Measurements from ENCODE around the gene CEP41.

Gene CEP41

DNA sequence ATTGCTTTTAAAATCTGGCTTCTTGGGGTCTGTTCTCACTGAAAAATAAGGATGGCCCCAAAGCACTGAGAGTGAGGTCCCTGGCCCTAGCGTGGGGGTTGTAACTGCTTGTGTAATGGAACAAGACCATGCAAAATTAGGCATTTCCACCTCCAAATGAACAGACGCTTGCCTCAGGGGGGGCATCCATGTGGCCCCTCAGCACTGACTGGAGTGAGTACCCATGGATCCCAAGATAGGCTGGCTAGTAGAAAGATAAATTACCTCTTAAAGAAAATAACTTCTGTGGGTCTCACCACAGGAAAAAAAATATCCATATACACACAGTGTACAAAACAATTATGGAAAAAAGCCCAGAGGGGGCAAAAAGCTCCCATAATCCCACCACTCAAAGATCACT is 75.7 kb downstream of the CEP41 start:
- Histone ChIP-seq H3K4me1 (ENCODE audit: control insufficient read depth, insufficient read depth, low read length) (peaks cover 52% of the 10 kb centered on the region), H3K4me3 (ENCODE audit: low read length) (no peak overlapping the region), H3K9me3 (ENCODE audit: control insufficient read depth, low read length) (peaks cover 12% of the 10 kb centered on the region), H3K9ac (ENCODE audit: low read length) (no peak overlapping the region), H3K36me3 (ENCODE audit: control insufficient read depth, insufficient read depth, low read length, severe bottlenecking) (no peaks in the 10 kb centered on the region), H3K27me3 (replicated peaks; ENCODE audit: control insufficient read depth, insufficient read depth, low read length) (no peaks in the 10 kb centered on the region)
- DNase-seq (ENCODE audit: low read depth) = no peak

DNA sequence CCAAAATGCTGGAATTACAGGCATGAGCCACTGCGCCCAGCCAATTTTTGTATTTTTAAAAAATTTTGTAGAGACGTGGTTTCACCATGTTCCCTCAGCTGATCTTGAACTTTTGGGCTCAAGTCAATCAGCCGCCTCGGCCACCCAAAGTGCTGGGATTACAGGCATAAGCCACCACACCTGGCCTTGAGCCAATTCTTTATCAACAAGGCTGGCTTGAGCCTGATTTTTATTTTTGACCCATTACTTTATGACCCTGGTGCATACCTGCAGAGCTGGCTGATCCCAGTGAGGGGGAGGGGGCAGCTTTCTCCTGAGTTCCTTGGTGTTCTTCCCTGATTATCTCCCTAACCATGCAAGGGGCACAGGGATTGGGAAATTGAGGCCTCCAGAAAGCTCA is 76.4 kb downstream of the CEP41 start:
- Histone ChIP-seq H3K4me3 (ENCODE audit: low read length) (no peak overlapping the region), H3K27me3 (replicated peaks; ENCODE audit: control insufficient read depth, insufficient read depth, low read length) (no peaks in the 10 kb centered on the region), H3K36me3 (ENCODE audit: control insufficient read depth, insufficient read depth, low read length, severe bottlenecking) (no peaks in the 10 kb centered on the region), H3K9ac (ENCODE audit: low read length) (no peak overlapping the region), H3K4me1 (ENCODE audit: control insufficient read depth, insufficient read depth, low read length) (peaks cover 46% of the 10 kb centered on the region), H3K9me3 (ENCODE audit: control insufficient read depth, low read length) (peaks cover 17% of the 10 kb centered on the region)
- DNase-seq (ENCODE audit: low read depth) = no peak

DNA sequence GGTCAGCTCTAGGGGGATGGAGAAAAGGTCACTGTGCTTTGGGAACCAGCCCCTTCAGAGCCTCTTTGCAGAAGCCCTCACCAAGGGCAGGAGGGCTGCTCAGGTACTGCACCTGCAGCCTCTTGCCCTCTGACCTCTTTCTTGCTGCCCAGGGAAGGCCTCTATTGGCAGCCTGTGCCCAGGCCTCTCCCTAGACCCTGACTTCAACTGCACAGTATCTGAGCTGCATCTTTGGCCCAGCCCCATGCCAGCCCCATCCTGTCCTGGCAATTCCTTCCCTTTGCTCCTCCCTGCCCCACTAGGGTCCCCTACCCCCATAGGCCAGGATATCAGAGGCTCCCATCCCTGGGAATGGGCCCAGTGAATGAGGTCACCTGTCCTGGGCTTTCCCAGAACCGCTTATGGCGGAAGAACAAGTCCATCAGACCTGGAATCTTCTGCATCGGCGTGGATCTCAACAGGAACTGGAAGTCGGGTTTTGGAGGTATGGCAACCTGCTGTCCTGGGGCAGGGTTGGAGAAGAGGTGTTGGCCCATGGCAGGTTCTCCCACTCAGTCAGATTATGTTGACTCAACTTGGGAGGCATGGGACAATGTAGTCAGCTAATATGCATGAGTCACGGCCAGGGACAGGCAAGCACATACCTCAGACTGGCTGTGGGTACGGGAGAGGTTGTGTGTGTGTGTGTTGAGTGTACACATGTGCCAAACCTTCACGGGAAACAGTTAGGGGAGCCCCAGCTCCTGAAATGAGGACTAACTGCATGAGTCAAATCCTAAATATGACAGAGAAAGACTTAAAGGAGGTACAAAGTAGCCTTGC is 77.6 kb downstream of the CEP41 start:
- Histone ChIP-seq H3K27me3 (replicated peaks; ENCODE audit: control insufficient read depth, insufficient read depth, low read length) (no peaks in the 10 kb centered on the region), H3K9me3 (ENCODE audit: control insufficient read depth, low read length) (peaks cover 23% of the 10 kb centered on the region), H3K4me3 (ENCODE audit: low read length) (no peak overlapping the region), H3K9ac (ENCODE audit: low read length) (peak overlapping the region; percentile 11), H3K36me3 (ENCODE audit: control insufficient read depth, insufficient read depth, low read length, severe bottlenecking) (no peaks in the 10 kb centered on the region), H3K4me1 (ENCODE audit: control insufficient read depth, insufficient read depth, low read length) (peaks cover 36% of the 10 kb centered on the region)
- peak; percentile 87 for DNase-seq (ENCODE audit: low read depth)

DNA sequence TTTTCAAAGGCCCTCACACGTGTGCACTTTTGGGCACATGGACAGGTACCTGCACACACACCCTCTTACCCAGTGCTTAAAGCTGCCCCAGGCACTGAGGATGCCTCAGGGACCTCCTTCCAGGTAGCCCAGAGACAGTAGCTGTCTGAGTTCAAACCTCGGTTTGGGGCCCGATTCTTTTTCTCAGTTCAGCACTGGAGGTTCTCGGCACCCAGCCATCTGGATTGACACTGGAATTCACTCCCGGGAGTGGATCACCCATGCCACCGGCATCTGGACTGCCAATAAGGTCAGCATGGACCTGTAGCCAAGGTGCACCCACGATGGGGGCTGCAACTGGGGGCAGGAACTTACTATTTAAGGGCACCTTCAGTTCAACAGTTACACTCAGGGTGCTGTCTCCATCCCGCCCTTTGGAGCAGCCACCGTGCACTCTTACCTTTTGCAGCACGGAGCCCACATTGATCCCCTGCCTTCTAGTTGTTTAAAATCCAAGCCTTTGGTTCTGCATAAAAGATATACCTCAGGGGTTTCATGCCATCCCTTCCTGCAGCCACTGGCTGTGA is 78.5 kb downstream of the CEP41 start:
- no peak for DNase-seq (ENCODE audit: low read depth)
- H3K36me3 ChIP-seq (ENCODE audit: control insufficient read depth, insufficient read depth, low read length, severe bottlenecking) = no peaks in the 10 kb centered on the region
- no peaks in the 10 kb centered on the region for H3K27me3 ChIP-seq (replicated peaks; ENCODE audit: control insufficient read depth, insufficient read depth, low read length)
- H3K9me3 ChIP-seq (ENCODE audit: control insufficient read depth, low read length) = peaks cover 23% of the 10 kb centered on the region
- H3K4me1 ChIP-seq (ENCODE audit: control insufficient read depth, insufficient read depth, low read length) = peaks cover 41% of the 10 kb centered on the region
- no peak overlapping the region for H3K4me3 ChIP-seq (ENCODE audit: low read length)
- H3K9ac ChIP-seq (ENCODE audit: low read length) = no peak overlapping the region

DNA sequence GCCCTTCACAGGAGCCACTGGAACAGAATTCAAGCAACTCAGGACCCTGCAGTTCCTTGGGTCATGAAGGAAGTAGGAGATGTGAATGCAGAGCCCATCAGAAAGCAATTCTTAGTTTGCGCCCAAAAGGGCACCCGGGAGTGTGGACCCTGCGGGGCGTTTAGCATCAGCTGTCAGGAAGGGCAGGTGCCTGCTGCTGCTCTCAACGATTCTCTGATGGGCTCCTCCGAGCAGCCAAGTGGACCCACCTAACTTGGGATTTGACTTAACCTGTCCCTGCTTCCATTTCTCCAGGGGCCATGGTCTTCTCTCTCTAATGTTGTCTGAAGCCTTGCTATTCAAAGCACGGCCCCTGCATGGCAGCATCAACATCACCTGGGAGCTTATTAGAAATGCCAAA is 79.1 kb downstream of the CEP41 start:
- H3K9me3 ChIP-seq (ENCODE audit: control insufficient read depth, low read length) = peaks cover 23% of the 10 kb centered on the region
- no peak overlapping the region for H3K4me3 ChIP-seq (ENCODE audit: low read length)
- no peaks in the 10 kb centered on the region for H3K27me3 ChIP-seq (replicated peaks; ENCODE audit: control insufficient read depth, insufficient read depth, low read length)
- no peaks in the 10 kb centered on the region for H3K36me3 ChIP-seq (ENCODE audit: control insufficient read depth, insufficient read depth, low read length, severe bottlenecking)
- peaks cover 45% of the 10 kb centered on the region for H3K4me1 ChIP-seq (ENCODE audit: control insufficient read depth, insufficient read depth, low read length)
- DNase-seq (ENCODE audit: low read depth) = no peak
- H3K9ac ChIP-seq (ENCODE audit: low read length) = no peak overlapping the region

DNA sequence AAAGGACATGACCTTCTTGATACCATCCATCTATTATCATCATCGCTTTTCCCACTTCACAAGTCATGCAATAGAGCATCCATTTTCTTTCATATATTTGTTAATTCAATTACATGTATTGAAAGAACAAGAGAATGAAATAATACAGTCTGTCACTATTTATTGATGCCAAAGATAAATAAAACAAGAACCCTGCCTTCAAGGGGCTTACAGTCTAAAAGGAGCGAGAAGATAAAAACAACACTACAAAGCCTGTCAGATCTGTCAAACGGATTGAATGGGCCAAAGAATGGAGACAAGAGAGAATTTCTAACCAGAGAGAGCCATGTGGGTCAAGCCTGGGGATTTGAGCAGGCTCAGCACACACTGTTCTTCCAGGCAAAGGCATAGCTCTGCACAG is 80.3 kb downstream of the CEP41 start:
- Histone ChIP-seq H3K4me1 (ENCODE audit: control insufficient read depth, insufficient read depth, low read length) (peaks cover 43% of the 10 kb centered on the region), H3K9me3 (ENCODE audit: control insufficient read depth, low read length) (peaks cover 23% of the 10 kb centered on the region), H3K27me3 (replicated peaks; ENCODE audit: control insufficient read depth, insufficient read depth, low read length) (no peaks in the 10 kb centered on the region), H3K36me3 (ENCODE audit: control insufficient read depth, insufficient read depth, low read length, severe bottlenecking) (no peaks in the 10 kb centered on the region), H3K4me3 (ENCODE audit: low read length) (no peak overlapping the region), H3K9ac (ENCODE audit: low read length) (no peak overlapping the region)
- DNase-seq (ENCODE audit: low read depth) = no peak

DNA sequence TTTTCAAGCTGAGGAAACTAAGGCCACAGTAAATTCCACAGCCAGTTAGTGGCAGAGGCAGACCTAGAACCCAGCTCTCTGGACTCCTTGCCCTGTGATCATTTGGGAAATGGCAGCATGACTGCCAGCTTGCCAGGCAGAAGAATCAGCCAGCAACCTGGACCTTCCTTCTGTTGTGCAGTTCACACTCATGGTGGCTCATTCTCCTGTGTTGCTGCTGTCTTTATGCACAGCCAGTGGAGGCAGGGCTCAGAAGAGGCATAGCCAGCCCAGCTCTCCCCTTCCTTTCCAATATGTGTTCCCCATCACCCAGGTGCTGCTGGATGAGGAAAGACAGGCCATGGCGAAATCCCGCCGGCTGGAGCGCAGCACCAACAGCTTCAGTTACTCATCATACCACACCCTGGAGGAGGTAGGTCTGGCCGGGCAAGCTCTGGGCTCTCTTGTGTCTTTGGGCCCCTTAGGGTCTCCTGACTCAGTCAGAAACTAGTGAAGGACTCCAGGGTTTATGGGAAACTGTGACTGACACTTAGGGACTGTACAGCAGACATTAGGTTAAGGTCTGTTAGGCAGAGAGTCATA is 81.4 kb downstream of the CEP41 start:
- DNase-seq (ENCODE audit: low read depth) = no peak
- no peaks in the 10 kb centered on the region for H3K36me3 ChIP-seq (ENCODE audit: control insufficient read depth, insufficient read depth, low read length, severe bottlenecking)
- H3K4me1 ChIP-seq (ENCODE audit: control insufficient read depth, insufficient read depth, low read length) = peaks cover 38% of the 10 kb centered on the region
- no peak overlapping the region for H3K4me3 ChIP-seq (ENCODE audit: low read length)
- no peaks in the 10 kb centered on the region for H3K27me3 ChIP-seq (replicated peaks; ENCODE audit: control insufficient read depth, insufficient read depth, low read length)
- no peak overlapping the region for H3K9ac ChIP-seq (ENCODE audit: low read length)
- H3K9me3 ChIP-seq (ENCODE audit: control insufficient read depth, low read length) = peaks cover 23% of the 10 kb centered on the region

DNA sequence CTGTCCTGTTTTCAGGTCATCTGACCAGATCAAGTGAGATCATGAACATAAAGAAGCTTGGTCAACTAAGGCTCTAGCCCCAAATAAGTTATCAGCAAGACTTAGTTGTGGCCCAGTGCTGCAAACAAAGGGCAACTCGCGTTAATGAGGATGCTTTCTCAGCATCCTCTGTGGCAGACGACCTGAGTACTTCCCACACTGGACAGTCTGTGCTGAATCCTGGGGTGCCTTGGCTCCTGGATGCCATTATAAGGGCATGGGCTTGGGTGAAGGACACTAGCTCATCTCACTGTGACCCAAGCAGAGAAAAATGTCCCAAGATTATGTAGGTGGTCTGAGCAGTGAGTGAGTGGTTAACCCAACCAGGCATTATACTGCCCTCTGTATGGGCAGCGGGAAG is 82.3 kb downstream of the CEP41 start:
- Histone ChIP-seq H3K4me3 (ENCODE audit: low read length) (no peak overlapping the region), H3K36me3 (ENCODE audit: control insufficient read depth, insufficient read depth, low read length, severe bottlenecking) (no peaks in the 10 kb centered on the region), H3K4me1 (ENCODE audit: control insufficient read depth, insufficient read depth, low read length) (peaks cover 33% of the 10 kb centered on the region), H3K27me3 (replicated peaks; ENCODE audit: control insufficient read depth, insufficient read depth, low read length) (no peaks in the 10 kb centered on the region), H3K9me3 (ENCODE audit: control insufficient read depth, low read length) (peaks cover 23% of the 10 kb centered on the region), H3K9ac (ENCODE audit: low read length) (no peak overlapping the region)
- DNase-seq (ENCODE audit: low read depth) = no peak

DNA sequence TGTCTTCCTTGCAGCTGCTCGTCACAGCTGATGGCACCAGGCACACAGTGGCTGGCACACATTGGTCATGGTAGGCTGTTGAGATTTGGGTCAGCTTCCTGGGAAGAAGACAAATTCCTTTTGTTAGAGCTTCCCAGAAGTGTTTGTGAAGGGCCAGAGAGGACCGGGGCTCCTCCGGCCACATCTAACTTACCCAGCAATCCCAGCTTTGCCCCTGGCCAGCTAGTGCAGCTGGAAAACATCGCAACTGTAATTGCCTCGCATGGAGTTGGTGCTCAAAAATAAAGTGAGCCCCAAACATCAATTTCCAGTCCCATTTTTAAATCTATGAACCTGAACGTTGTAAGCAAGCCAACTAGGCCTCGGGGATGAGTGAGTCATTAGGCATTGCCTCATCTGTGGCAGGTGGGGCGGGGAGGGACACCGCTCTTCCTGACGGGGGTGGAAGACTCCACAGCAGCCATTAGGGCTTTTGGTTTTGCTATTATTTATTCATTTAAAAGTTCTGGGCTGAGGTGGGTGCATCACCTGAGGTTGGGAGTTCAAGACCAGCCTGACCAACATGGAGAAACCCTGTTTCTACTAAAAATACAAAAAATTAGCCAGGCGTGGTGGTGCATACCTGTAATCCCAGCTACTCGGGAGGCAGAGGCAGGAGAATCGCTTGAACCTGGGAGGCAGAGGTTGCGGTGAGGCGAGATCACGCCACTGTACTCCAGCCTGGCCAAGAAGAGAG is 83.8 kb downstream of the CEP41 start:
- Histone ChIP-seq H3K27me3 (replicated peaks; ENCODE audit: control insufficient read depth, insufficient read depth, low read length) (no peaks in the 10 kb centered on the region), H3K9ac (ENCODE audit: low read length) (peak overlapping the region; percentile 78), H3K4me1 (ENCODE audit: control insufficient read depth, insufficient read depth, low read length) (peaks cover 41% of the 10 kb centered on the region), H3K9me3 (ENCODE audit: control insufficient read depth, low read length) (peaks cover 23% of the 10 kb centered on the region), H3K36me3 (ENCODE audit: control insufficient read depth, insufficient read depth, low read length, severe bottlenecking) (no peaks in the 10 kb centered on the region), H3K4me3 (ENCODE audit: low read length) (peak overlapping the region; percentile 37)
- peak; percentile 83 for DNase-seq (ENCODE audit: low read depth)

DNA sequence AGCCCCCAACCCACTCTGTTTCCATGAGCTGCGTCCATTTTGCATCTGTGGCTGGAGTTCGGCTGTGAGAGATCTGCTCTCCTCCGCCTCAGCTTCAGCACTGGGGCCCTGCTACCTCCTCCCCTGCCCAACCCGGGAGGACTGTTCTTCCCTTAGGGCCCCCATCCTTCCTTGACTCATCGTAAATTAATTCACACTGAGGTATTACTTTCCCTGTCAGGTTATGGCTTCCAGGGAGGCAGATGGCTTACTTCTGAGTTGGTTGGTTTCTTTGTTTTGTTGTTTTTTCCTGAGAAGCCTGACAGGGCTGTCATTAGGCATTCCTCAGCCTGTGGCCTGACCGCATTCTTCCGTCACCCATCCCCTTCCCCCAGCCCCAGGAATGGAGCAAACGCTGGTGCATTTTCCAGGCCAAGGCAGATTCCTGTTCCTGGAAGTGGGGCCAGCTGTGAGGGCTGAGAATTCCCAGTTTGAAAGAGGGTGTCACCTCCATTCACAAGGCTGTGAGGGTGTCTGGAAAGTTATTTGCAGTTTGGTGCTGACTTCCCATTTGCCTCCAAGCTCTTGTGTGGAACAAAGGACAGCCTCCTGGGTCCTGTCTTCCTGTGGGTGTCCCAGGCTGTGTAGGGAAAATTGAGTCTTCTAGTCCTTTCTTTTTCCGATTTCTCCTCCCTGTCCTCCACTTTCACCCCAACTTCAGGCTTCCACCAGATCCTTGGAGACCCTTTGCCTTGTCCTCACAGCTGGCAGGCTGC is 84.5 kb downstream of the CEP41 start:
- H3K4me1 ChIP-seq (ENCODE audit: control insufficient read depth, insufficient read depth, low read length) = peaks cover 48% of the 10 kb centered on the region
- peak overlapping the region; percentile 78 for H3K9ac ChIP-seq (ENCODE audit: low read length)
- no peaks in the 10 kb centered on the region for H3K27me3 ChIP-seq (replicated peaks; ENCODE audit: control insufficient read depth, insufficient read depth, low read length)
- peak; percentile 91 for DNase-seq (ENCODE audit: low read depth)
- H3K4me3 ChIP-seq (ENCODE audit: low read length) = peak overlapping the region; percentile 37
- H3K9me3 ChIP-seq (ENCODE audit: control insufficient read depth, low read length) = peaks cover 23% of the 10 kb centered on the region
- H3K36me3 ChIP-seq (ENCODE audit: control insufficient read depth, insufficient read depth, low read length, severe bottlenecking) = no peaks in the 10 kb centered on the region

Data from adipocyte (in vitro differentiated cells).